Pancreas (tissue), 10 donors: ENCODE data around the gene NADK. TPM values are rescaled to one million over a fixed set of nuclear protein-coding genes. Genes with fewer than 3 reads are reported as not detected.

Source experiments
- ATAC-seq, 4 donors: fragments of 200-7000 bp; cut with Tn5 transposase; one replicate each; pipeline versions ENCODE4 v1.8.0 to v1.9.1; 2020; ENCODE audit warnings: mild to moderate bottlenecking in 4 of 4, moderate library complexity in 4 of 4
- DNase-seq, 6 donors: peaks; one replicate each; pipeline ENCODE4 v3.0.0-alpha.2; 2020
- FAIRE-seq: peaks from 2 replicates; lab custom pipeline; 2012; peaks lifted over from hg19 to GRCh38; lab: Jason Lieb, UNC
- H3K27ac ChIP-seq, 4 donors: fragments of 200-600 bp; sonication (generic); 1 replicate in 3 of 4; 2 replicates in 1 of 4; pipeline versions ENCODE4 v1.5.0 to v1.8.0; 2020
- H3K27me3 ChIP-seq, 4 donors: fragments of 200-600 bp; one replicate each; pipeline ENCODE4 v1.8.0; 2021
- H3K36me3 ChIP-seq, 3 donors: fragments of 200-600 bp; sonication (generic) in 1 of 3; one replicate each; pipeline versions ENCODE4 v1.5.0 to v1.8.0; 2020 to 2021
- H3K4me1 ChIP-seq, 3 donors: fragments of 200-600 bp; one replicate each; pipeline ENCODE4 v1.8.0; 2021
- H3K4me3 ChIP-seq, 4 donors: fragments of 200-600 bp; sonication (generic) in 2 of 4; one replicate each; pipeline versions ENCODE4 v1.5.0 to v1.8.0; 2020 to 2021
- H3K9me3 ChIP-seq, 4 donors: fragments of 200-600 bp; one replicate each; pipeline ENCODE4 v1.8.0; 2021
- CTCF ChIP-seq, 4 donors: fragments of 200-600 bp; sonication (generic) in 3 of 4; IDR thresholded peaks; one replicate each; pipeline versions ENCODE4 v1.5.0 to v1.8.0; 2021; ENCODE audit warnings: antibody characterized with exemption in 4 of 4
- WGBS, 2 donors: extraction: QIAGEN DNeasy Blood & Tissue Kit; methylation state at CpG; one replicate each; pipeline ENCODE4 v1.1.7; 2013; 5-methylcytosine and 5-hydroxymethylcytosine counted together
- intact Hi-C, 3 donors: fragments of 100-400 bp; cut with DNase I; formaldehyde crosslinking; loops; one replicate each; pipeline versions ENCODE4 v1.11.1 to v1.14.2; 2022
- polyA plus RNA-seq, 2 donors: library from polyadenylated mRNA; stranded (reverse); fragments of 200-250 nt; gene quantifications; one replicate each; pipeline ENCODE4 v1.2.3, GENCODE V29; 2013
- total RNA-seq, 6 donors: library from RNA; stranded (reverse); fragmentation: NEBNext Ultra II Directional in 4 of 6; extraction: Animal tissue kit (Norgen Biotek cat#: 25700) in 4 of 6; gene quantifications; one replicate each; pipeline versions ENCODE4 v1.2.1 to v1.2.4, GENCODE V29; 2021 to 2023
- donor health status: healthy with polysubstance abuse.
- donor health status: DM: no; HTN: no; CAD: no; lungs with moderate emphysema.
- donor health status: DM: no; HTN: no; CAD: no.
- donor health status: control.
- donor health status: control.
- donor health status: Bipolar disorder and iron deficiency.
- donor health status: DM: yes; HTN: yes; CAD: no.
- donor health status: DM: no; HTN: no; CAD: no.
- donor health status: DM: no; HTN: no; CAD: no.
- donor health status: DM: yes; HTN: yes; CAD: no.

NADK gene
- total and polyA plus RNA-seq, 8 donors, result 27.8 to 63.3 (median 40.1) TPM

GRCh38 chr1:1806890-1807289, 28.6 kb upstream of the NADK start:
- ATAC-seq (no peak), FAIRE-seq (no peak), DNase-seq (no peak)
- peaks cover 9 to 35% (median 19%) of the 10 kb centered on the region in 3 donors for H3K36me3 ChIP-seq
- no peak overlapping the region for H3K4me3 ChIP-seq
- H3K9me3 ChIP-seq, result no peaks in the 10 kb centered on the region
- no peak for TF ChIP-seq CTCF (IDR thresholded peaks at IDR 0.05)
- H3K4me1 ChIP-seq, result no peaks in the 10 kb centered on the region
- 96% methylated on average over 2 of the region's 2 CpGs for WGBS, 2 donors
- intact Hi-C loops, result no loop called here
- no peak overlapping the region for H3K27ac ChIP-seq
- no peaks in the 10 kb centered on the region for H3K27me3 ChIP-seq

GRCh38 chr1:1804301-1804700, 26.0 kb upstream of the NADK start:
- Histone ChIP-seq H3K27ac (no peak overlapping the region), H3K4me3 (no peak overlapping the region), H3K27me3 (no peaks in the 10 kb centered on the region), H3K36me3 (peaks cover 9 to 35% (median 19%) of the 10 kb centered on the region in 3 donors), H3K9me3 (no peaks in the 10 kb centered on the region), H3K4me1 (no peaks in the 10 kb centered on the region)
- TF ChIP-seq CTCF (IDR thresholded peaks at IDR 0.05), result no peak
- WGBS, 2 donors, result 94 to 95% methylated on average over 8 of the region's 8 CpGs
- intact Hi-C loops, result no loop called here
- FAIRE-seq (no peak), ATAC-seq (no peak), DNase-seq (no peak)

GRCh38 chr1:1802871-1803270, 24.6 kb upstream of the NADK start:
- FAIRE-seq (no peak), DNase-seq (no peak), ATAC-seq (peak in 2 of 4 donors; percentile 30 to 40)
- H3K27ac ChIP-seq, result no peak overlapping the region
- no peaks in the 10 kb centered on the region for H3K27me3 ChIP-seq
- H3K4me3 ChIP-seq, result no peak overlapping the region
- H3K4me1 ChIP-seq, result no peaks in the 10 kb centered on the region
- intact Hi-C loops, result no loop called here
- peaks cover 9 to 35% (median 19%) of the 10 kb centered on the region in 3 donors for H3K36me3 ChIP-seq
- WGBS, 2 donors, result 91 to 97% methylated on average over 1 of the region's 1 CpG
- no peak for TF ChIP-seq CTCF (IDR thresholded peaks at IDR 0.05)
- H3K9me3 ChIP-seq, result no peaks in the 10 kb centered on the region

GRCh38 chr1:1799716-1800115, 21.4 kb upstream of the NADK start:
- FAIRE-seq (no peak), ATAC-seq (no peak), DNase-seq (no peak)
- intact Hi-C loops, result no loop called here
- no peak for TF ChIP-seq CTCF (IDR thresholded peaks at IDR 0.05)
- no peaks in the 10 kb centered on the region for H3K4me1 ChIP-seq
- no peak overlapping the region for H3K4me3 ChIP-seq
- no peaks in the 10 kb centered on the region for H3K27me3 ChIP-seq
- no peak overlapping the region for H3K27ac ChIP-seq
- peaks cover 4 to 32% (median 13%) of the 10 kb centered on the region in 3 donors for H3K36me3 ChIP-seq
- H3K9me3 ChIP-seq, result no peaks in the 10 kb centered on the region
- WGBS, 2 donors, result 94 to 95% methylated on average over 5 of the region's 5 CpGs

- H3K4me3 ChIP-seq, result no peak overlapping the region
- H3K36me3 ChIP-seq, result peaks cover 0 to 17% (median 2%) of the 10 kb centered on the region in 3 donors
- 91 to 96% methylated on average over 11 of the region's 11 CpGs for WGBS, 2 donors
- no peak for ATAC-seq
- H3K4me1 ChIP-seq, result no peaks in the 10 kb centered on the region
- H3K27me3 ChIP-seq, result no peaks in the 10 kb centered on the region
- no peaks in the 10 kb centered on the region for H3K9me3 ChIP-seq
- DNase-seq, result no peak
- H3K27ac ChIP-seq, result no peak overlapping the region
- FAIRE-seq, result no peak
- intact Hi-C loops, result no loop called here
- TF ChIP-seq CTCF (IDR thresholded peaks at IDR 0.05), result no peak
These were observed 19.6 kb upstream of the NADK start for GRCh38 chr1:1797731-1798341.
